GM12878 (cell line): ENCODE data around the gene GRIK4. TPM values are rescaled to one million over a fixed set of nuclear protein-coding genes. Genes with fewer than 3 reads are reported as not detected.

Experiments
- ATAC-seq: fragments of 200-7000 bp; cut with Tn5 transposase; 3 replicates; pipeline ENCODE4 v1.9.1; 2020; ENCODE audit warnings: mild to moderate bottlenecking, moderate library complexity
- BruUV-seq: library from RNA; stranded (reverse); fragments of 400-500 nt; replicated peaks from 2 replicates; lab custom pipeline; 2021; lab: Mats Ljungman, UMichigan
- CTCF ChIA-PET: fragments of 300-600 bp; sonication (Branson Sonifier 250); formaldehyde crosslinking; extraction: SDS; loops from one replicate; lab custom pipeline; 2021; ENCODE audit warnings: inconsistent platforms; lab: Yijun Ruan, JAX
- POLR2A ChIA-PET: fragments of 350-600 bp; formaldehyde crosslinking; extraction: SDS; loops from one replicate; lab custom pipeline; 2021; ENCODE audit warnings: inconsistent platforms; lab: Charles Lee
- RAD21 ChIA-PET: fragments of 300-600 bp; sonication (Branson Sonifier 250); formaldehyde crosslinking; loops from one replicate; lab custom pipeline; 2023; ENCODE audit warnings: antibody characterized with exemption; ENCODE audit not compliant: unreplicated experiment; lab: Charles Lee
- SMC1A ChIA-PET: fragments of 300-600 bp; sonication (Branson Sonifier 250); formaldehyde crosslinking; loops from one replicate; lab custom pipeline; 2023; ENCODE audit not compliant: unreplicated experiment, uncharacterized antibody; lab: Charles Lee
- DNase-seq: peaks from one replicate; pipeline ENCODE4 v3.0.0-alpha.2; 2011; ENCODE audit warnings: low read depth, low spot score
- FAIRE-seq: peaks from 3 replicates; lab custom pipeline; 2011; peaks lifted over from hg19 to GRCh38; lab: Jason Lieb, UNC
- H2AFZ ChIP-seq: 2 replicates; pipeline ENCODE4 v1.6.0; 2011; ENCODE audit warnings: low read depth, low read length, control low read depth; ENCODE audit not compliant: control insufficient read depth
- H3K27ac ChIP-seq: 2 replicates; pipeline ENCODE4 v1.5.1; 2011; ENCODE audit warnings: control low read depth; ENCODE audit not compliant: control insufficient read depth, insufficient read depth
- H3K27me3 ChIP-seq, 2 experiments: replicated peaks in 1 of 2; 2 replicates each; pipeline versions ENCODE4 v1.6.0 to v1.6.1; 2011; ENCODE audit warnings: low read length in 1 of 2; ENCODE audit not compliant: control insufficient read depth in 2 of 2, insufficient read depth in 2 of 2
- H3K36me3 ChIP-seq, 2 experiments: 2 replicates each; pipeline ENCODE4 v1.5.1; 2011; ENCODE audit warnings: low read length in 1 of 2; ENCODE audit not compliant: control insufficient read depth in 2 of 2, insufficient read depth in 2 of 2
- H3K4me1 ChIP-seq: 2 replicates; pipeline ENCODE4 v1.6.1; 2011; ENCODE audit warnings: mild to moderate bottlenecking, low read length, moderate library complexity, mixed read lengths; ENCODE audit not compliant: control insufficient read depth, insufficient read depth
- H3K4me2 ChIP-seq: 2 replicates; pipeline ENCODE4 v1.6.0; 2011; ENCODE audit warnings: control low read depth; ENCODE audit not compliant: control insufficient read depth, insufficient read depth
- H3K4me3 ChIP-seq: fragments of 200-600 bp; sonication (generic); 2 replicates; pipeline ENCODE4 v1.5.1; 2016
- H3K79me2 ChIP-seq: 2 replicates; pipeline ENCODE4 v1.6.0; 2011; ENCODE audit warnings: low read length; ENCODE audit not compliant: control insufficient read depth, insufficient read depth
- H3K9ac ChIP-seq: 2 replicates; pipeline ENCODE4 v1.8.0; 2011; ENCODE audit warnings: low read length, control low read depth, mixed read lengths; ENCODE audit not compliant: control insufficient read depth, insufficient read depth
- H3K9me3 ChIP-seq: replicated peaks from 3 replicates; pipeline ENCODE4 v1.5.1; 2011; ENCODE audit warnings: mild to moderate bottlenecking, low read length; ENCODE audit not compliant: control insufficient read depth, insufficient read depth
- H4K20me1 ChIP-seq: 2 replicates; pipeline ENCODE4 v1.6.0; 2011; ENCODE audit not compliant: control insufficient read depth, insufficient read depth
- CREB1 ChIP-seq: IDR thresholded peaks from 2 replicates; pipeline ENCODE4 v1.6.1; 2012; ENCODE audit warnings: low read depth, mild to moderate bottlenecking, inconsistent platforms
- E4F1 ChIP-seq: fragments of 450-650 bp; IDR thresholded peaks from 2 replicates; pipeline ENCODE4 v1.6.1; 2018; ENCODE audit warnings: borderline replicate concordance, mild to moderate bottlenecking; ENCODE audit not compliant: partially characterized antibody
- ETV6 ChIP-seq, 2 experiments: fragments of 450-650 bp in 1 of 2; IDR thresholded peaks in 1 of 2; conservative IDR thresholded peaks in 1 of 2; 2 replicates each; pipeline ENCODE4 v1.6.1; 2014; ENCODE audit warnings: antibody characterized with exemption in 1 of 2, borderline replicate concordance in 1 of 2, low read depth in 1 of 2, mild to moderate bottlenecking in 1 of 2, moderate library complexity in 1 of 2
- JUND ChIP-seq: IDR thresholded peaks from 2 replicates; pipeline ENCODE4 v1.6.1; 2012; ENCODE audit warnings: low read depth, mild to moderate bottlenecking, low read length, improper control_type of control experiment, moderate library complexity
- MEF2A ChIP-seq: IDR thresholded peaks from 2 replicates; pipeline ENCODE4 v1.6.1; 2011; ENCODE audit warnings: low read depth, mild to moderate bottlenecking, low read length, moderate library complexity; ENCODE audit not compliant: insufficient read depth
- NR2F1 ChIP-seq: fragments of 450-650 bp; conservative IDR thresholded peaks from 2 replicates; pipeline ENCODE4 v1.6.1; 2017; ENCODE audit warnings: mild to moderate bottlenecking
- RAD21 ChIP-seq: IDR thresholded peaks from 2 replicates; pipeline ENCODE4 v1.6.1; 2011; ENCODE audit warnings: mild to moderate bottlenecking, low read depth, low read length, moderate library complexity; ENCODE audit not compliant: insufficient read depth
- SRF ChIP-seq, 2 experiments: IDR thresholded peaks; 2 replicates each; pipeline ENCODE4 v1.6.1; 2011; ENCODE audit warnings: low read depth in 2 of 2, low read length in 2 of 2, mild to moderate bottlenecking in 1 of 2, moderate library complexity in 1 of 2
- SUPT20H ChIP-seq: IDR thresholded peaks from 2 replicates; pipeline ENCODE4 v1.6.1; 2011; ENCODE audit warnings: low read depth, mild to moderate bottlenecking, low read length, moderate library complexity, borderline replicate concordance; ENCODE audit not compliant: control insufficient read depth
- SUZ12 ChIP-seq: fragments of 200-600 bp; sonication (generic); IDR thresholded peaks from one replicate; pipeline ENCODE4 v1.6.1; 2018; ENCODE audit warnings: antibody characterized with exemption, mild to moderate bottlenecking; ENCODE audit not compliant: unreplicated experiment
- ZBTB33 ChIP-seq: fragments of 450-650 bp; IDR thresholded peaks from 2 replicates; pipeline ENCODE4 v1.6.1; 2017; ENCODE audit warnings: mild to moderate bottlenecking
- ZNF207 ChIP-seq: fragments of 450-650 bp; IDR thresholded peaks from 2 replicates; pipeline ENCODE4 v1.6.1; 2014; ENCODE audit warnings: antibody characterized with exemption, mild to moderate bottlenecking, borderline replicate concordance
- ZZZ3 ChIP-seq: IDR thresholded peaks from 2 replicates; pipeline ENCODE4 v1.6.1; 2011; ENCODE audit warnings: low read depth; ENCODE audit not compliant: control insufficient read depth, insufficient read length
- WGBS: methylation state at CpG from one replicate; pipeline ENCODE4 v1.1.6; 2016; ENCODE audit warnings: low lambda C conversion rate; ENCODE audit not compliant: insufficient replicate concordance, insufficient coverage; ENCODE audit errors: missing lambda C conversion rate; 5-methylcytosine and 5-hydroxymethylcytosine counted together
- in situ Hi-C: fragments of 300-500 bp; cut with MboI; formaldehyde crosslinking; loops from 9 replicates; pipeline ENCODE4 v1.14.3; 2018; ENCODE audit warnings: mixed read lengths
- intact Hi-C: fragments of 100-400 bp; cut with micrococcal nuclease; formaldehyde crosslinking; loops from one replicate; pipeline ENCODE4 v1.14.2; 2022; ENCODE audit not compliant: unreplicated experiment
- polyA plus RNA-seq, 11 experiments: library from polyadenylated mRNA; depleted of rRNA in 4 of 11; unstranded in 6 of 11; stranded (reverse) in 5 of 11; fragments of >200 nt; fragmentation: Nextera tagmentation in 4 of 11; fragmentation: Illumina TruSeq in 1 of 11; extraction: Ambion mirVana in 4 of 11; extraction: Trizol in 1 of 11; gene quantifications; 1 replicate in 1 of 11; 2 replicates in 10 of 11; pipeline versions ENCODE4 v1.2.1 to v1.2.3, GENCODE V29; 2011 to 2016; ENCODE audit warnings: inconsistent platforms in 2 of 11, missing spikeins in 2 of 11, low read depth in 1 of 11
- total RNA-seq, 4 experiments: library from RNA; depleted of rRNA in 3 of 4; stranded (reverse); fragments of >200 nt in 3 of 4; fragmentation: Illumina TruSeq in 1 of 4; extraction: Trizol in 1 of 4; gene quantifications; 2 replicates each; pipeline versions ENCODE4 v1.2.1 to v1.2.3, GENCODE V29; 2013 to 2021
- TF ChIP-seq, protein P1 (sequence below): IDR thresholded peaks from 2 replicates; pipeline ENCODE4 v1.6.1; 2012; ENCODE audit warnings: low read length, inconsistent platforms

The GRIK4 gene
- total and polyA plus RNA-seq, 10 of the 15 experiments (the other 5 are each of a cell fraction or from before 2014, with no cell fraction given), result 0.33 to 3.6 (median 0.72) TPM

DNA sequence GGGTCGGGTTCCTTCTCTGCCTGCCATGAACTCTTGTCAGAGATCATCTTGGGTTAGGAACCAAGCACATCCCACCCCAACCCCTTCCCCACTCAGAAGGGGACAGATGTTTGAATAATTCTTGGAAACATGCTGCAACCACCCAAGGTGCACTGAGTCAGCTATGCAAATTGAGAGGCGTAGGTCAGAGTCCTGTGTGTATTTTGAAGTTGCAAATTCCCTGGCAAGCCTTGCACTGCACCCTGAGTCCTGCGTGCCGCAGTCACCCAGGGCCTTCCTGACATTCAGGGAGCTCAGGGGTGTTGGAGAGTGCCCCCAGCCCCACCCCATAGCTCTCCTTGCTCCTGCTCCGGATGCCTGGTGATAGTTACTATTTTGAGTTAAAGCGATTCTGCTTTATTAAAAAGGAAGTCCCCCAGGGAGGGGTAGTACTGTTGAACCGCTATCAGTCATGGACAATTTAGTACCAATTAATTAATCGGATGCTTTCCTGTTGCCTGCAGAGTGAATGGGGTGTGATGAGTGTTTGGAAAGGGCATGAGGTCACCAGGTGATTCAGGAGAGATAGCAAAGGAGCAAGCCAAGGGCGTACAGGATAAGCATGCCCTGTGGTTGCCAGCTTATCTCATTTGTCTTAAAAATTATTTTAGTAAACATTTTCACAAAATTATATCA, 123.7 kb downstream of the GRIK4 start (continued):
- TF ChIP-seq ZBTB33 (no peak), JUND (no peak), ZZZ3 (no peak), SRF (IDR thresholded peaks at IDR 0.05; ENCODE audit: low read depth in 2 of 2, low read length in 2 of 2) (no peak), RAD21 (no peak), SUPT20H (no peak)

DNA sequence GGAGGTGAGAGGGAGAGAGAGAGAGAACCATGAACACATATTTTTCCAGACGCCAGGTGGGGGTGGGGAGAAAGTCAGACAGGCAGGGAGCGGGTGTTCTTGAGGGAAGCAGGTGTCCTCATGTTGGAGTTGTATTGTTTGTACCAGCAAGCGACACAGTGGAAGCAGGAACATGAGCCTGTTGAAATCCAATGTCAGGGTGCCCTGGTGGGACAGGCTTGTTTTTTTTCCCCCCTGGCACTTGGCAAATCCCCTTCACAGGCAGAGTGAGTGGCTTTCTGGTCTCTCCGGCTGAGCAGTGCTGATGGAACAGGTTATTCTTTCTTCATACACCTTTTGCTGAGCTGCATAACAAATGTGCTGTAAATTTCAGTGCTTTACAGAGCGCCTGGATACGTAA, 125.6 kb downstream of the GRIK4 start:
- Histone ChIP-seq H4K20me1 (0 out of 2 replicates have a peak, but pooled peaks cover 2% of the 10 kb centered on the region), H3K9me3 (no peaks in the 10 kb centered on the region), H3K27ac (no peak overlapping the region), H3K79me2 (no peaks in the 10 kb centered on the region), H3K4me3 (no peak overlapping the region), H2AFZ (no peak overlapping the region), H3K27me3 (no peaks in the 10 kb centered on the region), H3K36me3 (no peaks in the 10 kb centered on the region; a peak in 1 of 4 replicates), H3K9ac (no peak overlapping the region), H3K4me2 (no peak overlapping the region), H3K4me1 (peaks cover 10% of the 10 kb centered on the region)
- POLR2A ChIA-PET, result no interaction called here
- FAIRE-seq (no peak), ATAC-seq (no peak), DNase-seq (no peak)
- SMC1A ChIA-PET, result interaction anchor here (0.7 to 1.2 kb wide), 4 partner anchors 11 to 24 kb away, joined by 3 read pairs; no protein-coding TSS in a partner anchor
- RAD21 ChIA-PET, result interaction anchor here (0.6 kb wide), 1 partner anchor 77 kb away, joined by 3 read pairs; no protein-coding TSS in a partner anchor
- no TSS peak for BruUV-seq
- intact Hi-C loops (no loop called here), in situ Hi-C loops (no loop called here)
- CTCF ChIA-PET, result interaction anchor here (1.0 to 1.6 kb wide), 2 partner anchors 16 to 22 kb away, joined by 3 to 5 read pairs; no protein-coding TSS in a partner anchor
- WGBS, result 73% methylated on average over 6 of the region's 6 CpGs
- TF ChIP-seq ETV6 (conservative IDR thresholded peaks at IDR 0.05 in 1 of 2, IDR thresholded peaks at IDR 0.05 in 1 of 2; ENCODE audit: borderline replicate concordance in 1 of 2, low read depth in 1 of 2) (no peak), E4F1 (no peak), MEF2A (no peak), CREB1 (no peak), SUZ12 (no peak), NR2F1 (no peak), ZNF207 (no peak)
- TF ChIP-seq, protein P1, sequence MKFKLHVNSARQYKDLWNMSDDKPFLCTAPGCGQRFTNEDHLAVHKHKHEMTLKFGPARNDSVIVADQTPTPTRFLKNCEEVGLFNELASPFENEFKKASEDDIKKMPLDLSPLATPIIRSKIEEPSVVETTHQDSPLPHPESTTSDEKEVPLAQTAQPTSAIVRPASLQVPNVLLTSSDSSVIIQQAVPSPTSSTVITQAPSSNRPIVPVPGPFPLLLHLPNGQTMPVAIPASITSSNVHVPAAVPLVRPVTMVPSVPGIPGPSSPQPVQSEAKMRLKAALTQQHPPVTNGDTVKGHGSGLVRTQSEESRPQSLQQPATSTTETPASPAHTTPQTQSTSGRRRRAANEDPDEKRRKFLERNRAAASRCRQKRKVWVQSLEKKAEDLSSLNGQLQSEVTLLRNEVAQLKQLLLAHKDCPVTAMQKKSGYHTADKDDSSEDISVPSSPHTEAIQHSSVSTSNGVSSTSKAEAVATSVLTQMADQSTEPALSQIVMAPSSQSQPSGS, result no peak
